ENCODE measurements around the gene OTUD3.
"Not testable (repeated sequence)": the region's sequence is repeated elsewhere in the genome, so short reads cannot be mapped to it uniquely, and the experiment has no call there.

OTUD3 gene

GRCh38 chr1:19878637-19878985 lies 3.6 kb upstream of the OTUD3 start:
- in situ Hi-C loops (cut with MboI; ENCODE audit: low pct_unique_long_range_greater_than_20kb, low sequenced_read_pairs, unreplicated experiment), result no loop called here
- TF ChIP-seq, protein P1, sequence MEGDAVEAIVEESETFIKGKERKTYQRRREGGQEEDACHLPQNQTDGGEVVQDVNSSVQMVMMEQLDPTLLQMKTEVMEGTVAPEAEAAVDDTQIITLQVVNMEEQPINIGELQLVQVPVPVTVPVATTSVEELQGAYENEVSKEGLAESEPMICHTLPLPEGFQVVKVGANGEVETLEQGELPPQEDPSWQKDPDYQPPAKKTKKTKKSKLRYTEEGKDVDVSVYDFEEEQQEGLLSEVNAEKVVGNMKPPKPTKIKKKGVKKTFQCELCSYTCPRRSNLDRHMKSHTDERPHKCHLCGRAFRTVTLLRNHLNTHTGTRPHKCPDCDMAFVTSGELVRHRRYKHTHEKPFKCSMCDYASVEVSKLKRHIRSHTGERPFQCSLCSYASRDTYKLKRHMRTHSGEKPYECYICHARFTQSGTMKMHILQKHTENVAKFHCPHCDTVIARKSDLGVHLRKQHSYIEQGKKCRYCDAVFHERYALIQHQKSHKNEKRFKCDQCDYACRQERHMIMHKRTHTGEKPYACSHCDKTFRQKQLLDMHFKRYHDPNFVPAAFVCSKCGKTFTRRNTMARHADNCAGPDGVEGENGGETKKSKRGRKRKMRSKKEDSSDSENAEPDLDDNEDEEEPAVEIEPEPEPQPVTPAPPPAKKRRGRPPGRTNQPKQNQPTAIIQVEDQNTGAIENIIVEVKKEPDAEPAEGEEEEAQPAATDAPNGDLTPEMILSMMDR (IDR thresholded peaks at IDR 0.05; ENCODE audit: extremely low read depth, insufficient read depth, missing control alignments), result no peak
- no peak for DNase-seq (ENCODE audit: low spot score)

- in situ Hi-C loops (cut with MboI; ENCODE audit: low pct_unique_long_range_greater_than_20kb, low sequenced_read_pairs, unreplicated experiment), result no loop called here
- TF ChIP-seq, protein P1 (IDR thresholded peaks at IDR 0.05; ENCODE audit: extremely low read depth, insufficient read depth, missing control alignments), result no peak
- no peak for DNase-seq (ENCODE audit: low spot score)
These were observed 3.0 kb upstream of the OTUD3 start for GRCh38 chr1:19879227-19879626.

- no peak for DNase-seq (ENCODE audit: low spot score)
- in situ Hi-C loops (cut with MboI; ENCODE audit: low pct_unique_long_range_greater_than_20kb, low sequenced_read_pairs, unreplicated experiment), result no loop called here
- TF ChIP-seq, protein P1 (IDR thresholded peaks at IDR 0.05; ENCODE audit: extremely low read depth, insufficient read depth, missing control alignments), result no peak
These were observed 2.5 kb upstream of the OTUD3 start for GRCh38 chr1:19879661-19880060.

GRCh38 chr1:19880841-19881240 lies 1.4 kb upstream of the OTUD3 start:
- DNase-seq (ENCODE audit: low spot score); in situ Hi-C loops (cut with MboI; ENCODE audit: low pct_unique_long_range_greater_than_20kb, low sequenced_read_pairs, unreplicated experiment): not testable (repeated sequence)

- in situ Hi-C loops (cut with MboI; ENCODE audit: low pct_unique_long_range_greater_than_20kb, low sequenced_read_pairs, unreplicated experiment), result no loop called here
- no peak for DNase-seq (ENCODE audit: low spot score)
- TF ChIP-seq, protein P1 (IDR thresholded peaks at IDR 0.05; ENCODE audit: extremely low read depth, insufficient read depth, missing control alignments), result no peak
These were observed 2.1 kb downstream of the OTUD3 start for GRCh38 chr1:19884312-19884711.

GRCh38 chr1:19885821-19886220 lies 3.6 kb downstream of the OTUD3 start:
- no peak for DNase-seq (ENCODE audit: low spot score)
- in situ Hi-C loops (cut with MboI; ENCODE audit: low pct_unique_long_range_greater_than_20kb, low sequenced_read_pairs, unreplicated experiment), result no loop called here
- TF ChIP-seq, protein P1 (IDR thresholded peaks at IDR 0.05; ENCODE audit: extremely low read depth, insufficient read depth, missing control alignments), result no peak

- no peak for DNase-seq (ENCODE audit: low spot score)
- in situ Hi-C loops (cut with MboI; ENCODE audit: low pct_unique_long_range_greater_than_20kb, low sequenced_read_pairs, unreplicated experiment), result no loop called here
These were observed 5.9 kb downstream of the OTUD3 start for GRCh38 chr1:19888112-19888511.

More at GRCh38 chr1:19888112-19888511, 5.9 kb downstream of the OTUD3 start:
- TF ChIP-seq, protein P1 (IDR thresholded peaks at IDR 0.05; ENCODE audit: extremely low read depth, insufficient read depth, missing control alignments), result no peak
